DND-41 (cell line): ENCODE measurements around the gene PHACTR3.

ENCODE experiments used
- EZH2 ChIP-seq: IDR thresholded peaks from 3 replicates; pipeline ENCODE4 v1.6.1; 2012; ENCODE audit warnings: borderline replicate concordance, low read depth, mild to moderate bottlenecking, moderate library complexity, low read length, inconsistent platforms; ENCODE audit not compliant: severe bottlenecking
- TF ChIP-seq, protein P1 (sequence below): IDR thresholded peaks from 2 replicates; pipeline ENCODE4 v1.5.1; 2012; ENCODE audit warnings: borderline replicate concordance, low read length, moderate library complexity, mild to moderate bottlenecking; ENCODE audit not compliant: poor library complexity, severe bottlenecking; ENCODE audit errors: extremely low read depth

DNA sequence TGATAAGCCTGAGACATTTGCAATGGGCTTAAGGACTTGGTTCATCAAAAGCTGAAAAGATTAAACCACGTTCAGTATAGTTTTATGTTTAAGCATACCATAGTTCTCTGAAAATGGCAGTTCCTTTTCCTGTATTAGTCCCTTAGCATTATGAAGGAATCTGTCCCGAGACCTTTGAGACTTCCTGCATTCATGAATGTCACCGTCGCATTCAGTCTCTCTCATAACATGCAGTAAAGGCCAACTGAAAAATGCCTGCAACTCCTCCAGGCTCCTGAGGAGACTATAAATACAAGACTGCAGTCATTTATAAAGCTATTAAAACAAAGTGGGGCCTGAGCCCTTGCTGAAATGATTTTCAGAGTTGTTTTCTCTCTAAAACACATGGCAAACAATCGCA lies 200.0 kb downstream of the PHACTR3 start:
- TF ChIP-seq, protein P1, sequence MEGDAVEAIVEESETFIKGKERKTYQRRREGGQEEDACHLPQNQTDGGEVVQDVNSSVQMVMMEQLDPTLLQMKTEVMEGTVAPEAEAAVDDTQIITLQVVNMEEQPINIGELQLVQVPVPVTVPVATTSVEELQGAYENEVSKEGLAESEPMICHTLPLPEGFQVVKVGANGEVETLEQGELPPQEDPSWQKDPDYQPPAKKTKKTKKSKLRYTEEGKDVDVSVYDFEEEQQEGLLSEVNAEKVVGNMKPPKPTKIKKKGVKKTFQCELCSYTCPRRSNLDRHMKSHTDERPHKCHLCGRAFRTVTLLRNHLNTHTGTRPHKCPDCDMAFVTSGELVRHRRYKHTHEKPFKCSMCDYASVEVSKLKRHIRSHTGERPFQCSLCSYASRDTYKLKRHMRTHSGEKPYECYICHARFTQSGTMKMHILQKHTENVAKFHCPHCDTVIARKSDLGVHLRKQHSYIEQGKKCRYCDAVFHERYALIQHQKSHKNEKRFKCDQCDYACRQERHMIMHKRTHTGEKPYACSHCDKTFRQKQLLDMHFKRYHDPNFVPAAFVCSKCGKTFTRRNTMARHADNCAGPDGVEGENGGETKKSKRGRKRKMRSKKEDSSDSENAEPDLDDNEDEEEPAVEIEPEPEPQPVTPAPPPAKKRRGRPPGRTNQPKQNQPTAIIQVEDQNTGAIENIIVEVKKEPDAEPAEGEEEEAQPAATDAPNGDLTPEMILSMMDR = no peak
- TF ChIP-seq EZH2 = no peak
